Sigmoid colon (tissue), 7 donors: Measurements from ENCODE around the gene SELENOK. TPM values are rescaled to one million over a fixed set of nuclear protein-coding genes. Genes with fewer than 3 reads are reported as not detected.

Source experiments
- DNase-seq: peaks from one replicate; pipeline ENCODE4 v3.0.0-alpha.2; 2019
- H3K27ac ChIP-seq, 4 donors: fragments of 200-600 bp; sonication (generic); one replicate each; pipeline ENCODE4 v1.5.1; 2016 to 2019; ENCODE audit warnings: mild to moderate bottlenecking in 1 of 4
- H3K27me3 ChIP-seq, 3 donors: fragments of 200-600 bp; sonication (generic); one replicate each; pipeline ENCODE4 v1.5.1; 2019; ENCODE audit warnings: mild to moderate bottlenecking in 1 of 3
- H3K36me3 ChIP-seq, 4 donors: fragments of 200-600 bp; sonication (generic); one replicate each; pipeline ENCODE4 v1.5.1; 2016 to 2019
- H3K4me1 ChIP-seq, 4 donors: fragments of 200-600 bp; sonication (generic); one replicate each; pipeline ENCODE4 v1.5.1; 2017 to 2019
- H3K4me3 ChIP-seq, 4 donors: fragments of 200-600 bp; sonication (generic); one replicate each; pipeline ENCODE4 v1.5.1; 2017 to 2019; ENCODE audit warnings: mild to moderate bottlenecking in 2 of 4, moderate library complexity in 1 of 4
- H3K9me3 ChIP-seq, 4 donors: fragments of 200-600 bp in 3 of 4; sonication (generic) in 3 of 4; one replicate each; pipeline versions ENCODE4 v1.5.1 to v1.6.1; 2013 to 2019
- CTCF ChIP-seq, 4 experiments: fragments of 450-650 bp in 3 of 4; fragments of 200-600 bp in 1 of 4; IDR thresholded peaks; one replicate each; pipeline ENCODE4 v1.5.1; 2016 to 2019; ENCODE audit warnings: antibody characterized with exemption in 4 of 4, mild to moderate bottlenecking in 3 of 4, moderate library complexity in 2 of 4
- EP300 ChIP-seq, 4 donors: sonication (generic); formaldehyde crosslinking; IDR thresholded peaks; one replicate each; pipeline ENCODE4 v1.6.1; 2017; ENCODE audit warnings: antibody characterized with exemption in 4 of 4
- POLR2A ChIP-seq, 2 donors: fragments of 450-650 bp; IDR thresholded peaks; one replicate each; pipeline ENCODE4 v1.6.1; 2016; ENCODE audit warnings: antibody characterized with exemption in 2 of 2, mild to moderate bottlenecking in 2 of 2, moderate library complexity in 2 of 2
- POLR2AphosphoS5 ChIP-seq, 4 donors: sonication (generic); formaldehyde crosslinking; IDR thresholded peaks; one replicate each; pipeline ENCODE4 v1.6.1; 2017; ENCODE audit warnings: antibody characterized with exemption in 4 of 4
- WGBS, 2 donors: extraction: QIAGEN DNeasy Blood & Tissue Kit; methylation state at CpG; one replicate each; pipeline ENCODE4 v1.1.7; 2013; 5-methylcytosine and 5-hydroxymethylcytosine counted together
- intact Hi-C: fragments of 100-400 bp; cut with DNase I; formaldehyde crosslinking; loops from one replicate; pipeline ENCODE4 v1.15.1; 2023
- polyA plus RNA-seq, 3 donors: library from polyadenylated mRNA; stranded (reverse); fragments of 200-250 nt; gene quantifications; one replicate each; pipeline ENCODE4 v1.2.3, GENCODE V29; 2013
- total RNA-seq, 4 donors: library from RNA; depleted of rRNA; stranded (reverse); fragments of >200 nt; gene quantifications; one replicate each; pipeline ENCODE4 v1.1.0, GENCODE V29; 2016
- donor health status: healthy with polysubstance abuse.
- donor health status: Bipolar disorder and iron deficiency.
- donor health status: healthy.

Gene SELENOK
- total and polyA plus RNA-seq, 7 donors, result 57.2 to 173 (median 83.5) TPM

GRCh38 chr3:53885239-53885638 is 6.4 kb downstream of the SELENOK start:
- DNase-seq, result no peak
- H3K27ac ChIP-seq, result no peak overlapping the region
- H3K4me1 ChIP-seq, result peaks cover 0 to 24% (median 19%) of the 10 kb centered on the region in 4 donors
- H3K27me3 ChIP-seq, result no peaks in the 10 kb centered on the region
- intact Hi-C loops, result loop anchor here (10.0 kb wide), 1 partner anchor 390 kb away; the partner anchor contains the start of gene CACNA1D
- no peak overlapping the region for H3K4me3 ChIP-seq
- WGBS, 2 donors, result 90 to 92% methylated on average over 3 of the region's 3 CpGs
- peaks cover 4 to 52% (median 11%) of the 10 kb centered on the region in 4 donors for H3K36me3 ChIP-seq
- TF ChIP-seq EP300 (IDR thresholded peaks at IDR 0.05) (no peak), POLR2A (IDR thresholded peaks at IDR 0.05) (no peak), CTCF (IDR thresholded peaks at IDR 0.05) (no peak), POLR2AphosphoS5 (IDR thresholded peaks at IDR 0.05) (no peak)
- H3K9me3 ChIP-seq, result no peaks in the 10 kb centered on the region

DNA sequence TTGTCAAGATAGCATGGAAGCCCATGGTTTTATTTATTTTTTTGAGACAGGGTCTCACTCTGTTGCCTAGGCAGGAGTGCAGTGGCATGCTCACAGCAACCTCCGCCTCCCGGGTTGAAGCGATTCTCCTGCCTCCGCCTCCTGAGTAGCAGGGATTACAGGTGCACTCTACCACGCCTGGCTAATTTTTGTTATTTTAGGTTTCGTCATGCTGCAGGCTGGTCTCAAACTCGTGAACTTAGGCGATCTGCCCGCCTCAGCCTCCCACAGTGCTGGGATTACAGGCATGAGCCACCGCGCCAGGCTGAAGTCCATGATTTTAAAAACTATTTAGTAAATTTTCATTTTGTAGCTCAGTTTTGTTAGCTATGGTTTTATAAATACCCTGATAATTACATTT is 7.0 kb downstream of the SELENOK start:
- H3K4me1 ChIP-seq, result peaks cover 0 to 19% (median 15%) of the 10 kb centered on the region in 4 donors
- 96 to 97% methylated on average over 11 of the region's 11 CpGs for WGBS, 2 donors
- peaks cover 4 to 57% (median 11%) of the 10 kb centered on the region in 4 donors for H3K36me3 ChIP-seq
- no peaks in the 10 kb centered on the region for H3K27me3 ChIP-seq
- no peak overlapping the region for H3K4me3 ChIP-seq
- no peaks in the 10 kb centered on the region for H3K9me3 ChIP-seq
- TF ChIP-seq EP300 (IDR thresholded peaks at IDR 0.05) (no peak), POLR2A (IDR thresholded peaks at IDR 0.05) (no peak), CTCF (IDR thresholded peaks at IDR 0.05) (no peak), POLR2AphosphoS5 (IDR thresholded peaks at IDR 0.05) (no peak)
- no peak overlapping the region for H3K27ac ChIP-seq
- DNase-seq, result no peak
- intact Hi-C loops, result loop anchor here (5.0 to 10.0 kb wide), 2 partner anchors 390 to 1942 kb away; partner anchors contain the start of genes CACNA1D, PARP3 and RRP9

GRCh38 chr3:53883008-53883407 is 8.7 kb downstream of the SELENOK start:
- H3K9me3 ChIP-seq, result no peaks in the 10 kb centered on the region
- H3K27ac ChIP-seq, result no peak overlapping the region
- peaks cover 6 to 70% (median 16%) of the 10 kb centered on the region in 4 donors for H3K36me3 ChIP-seq
- 80 to 90% methylated on average over 4 of the region's 4 CpGs for WGBS, 2 donors
- TF ChIP-seq POLR2A (IDR thresholded peaks at IDR 0.05) (no peak), CTCF (IDR thresholded peaks at IDR 0.05) (no peak), EP300 (IDR thresholded peaks at IDR 0.05) (no peak)
- no peak overlapping the region for H3K4me3 ChIP-seq
- no peaks in the 10 kb centered on the region for H3K27me3 ChIP-seq
- DNase-seq, result no peak
- H3K4me1 ChIP-seq, result peaks cover 0 to 16% (median 12%) of the 10 kb centered on the region in 4 donors
- intact Hi-C loops, result loop anchor here (5.0 to 10.0 kb wide), 2 partner anchors 388 to 1941 kb away; partner anchors contain the start of genes CACNA1D, PARP3 and RRP9

DNA sequence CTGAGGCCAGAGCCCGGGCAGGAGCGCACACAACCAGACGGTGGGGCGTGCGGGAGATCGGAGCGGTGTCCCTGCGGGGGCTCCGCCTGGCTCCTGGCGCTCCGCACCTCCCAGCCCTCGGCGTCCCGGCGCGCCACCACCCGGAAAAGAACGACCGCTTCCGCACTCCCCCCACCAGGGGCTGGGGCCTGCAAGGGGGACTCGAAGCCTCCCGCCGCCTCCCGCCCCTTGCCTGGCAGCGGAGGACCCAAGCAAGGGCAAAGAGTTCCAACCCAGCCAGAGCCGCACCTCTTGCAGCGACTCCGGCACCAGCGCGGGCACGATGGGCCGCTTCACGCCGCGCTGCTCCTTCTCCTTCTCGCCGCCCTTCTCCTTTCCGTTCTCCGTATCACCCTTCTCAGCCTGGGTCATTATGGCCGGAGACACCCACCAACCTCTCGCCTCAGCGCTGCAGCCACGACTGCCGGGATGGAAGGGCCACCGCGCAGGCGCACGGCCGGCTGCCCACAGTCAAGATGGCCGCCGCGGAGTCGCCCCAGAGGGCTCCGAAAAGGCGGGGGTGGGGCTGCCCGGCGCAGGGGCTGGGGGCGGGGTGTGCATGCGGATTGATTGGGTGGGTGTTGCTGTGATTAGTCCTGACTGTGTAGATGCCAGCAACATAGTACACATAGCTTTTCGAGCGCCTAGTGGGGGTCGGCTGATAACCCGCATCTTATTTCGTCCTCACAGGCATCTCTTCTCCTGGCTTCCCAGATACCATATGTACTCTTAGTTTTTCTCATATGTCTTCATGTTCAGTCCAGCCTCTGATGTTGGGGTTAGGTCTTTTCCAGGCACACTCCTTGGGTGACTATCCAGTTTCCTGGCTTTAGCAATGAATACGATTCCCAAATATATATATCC is 9.7 kb downstream of the SELENOK start, which contains the start of gene ACTR8:
Gene ACTR8, minus strand, starts transcription at position 462 of the 903 bp plus-strand sequence. Its CDS starts 51 bp downstream, at position 411.
- H3K4me1 ChIP-seq, result peaks cover 0 to 16% (median 12%) of the 10 kb centered on the region in 4 donors
- peak within 1 kb of the TSS; percentile 70 to 87 (median 77) for H3K4me3 ChIP-seq
- H3K27ac ChIP-seq, result peak within 1 kb of the TSS; percentile 83 to 90 (median 86)
- TF ChIP-seq CTCF (IDR thresholded peaks at IDR 0.05), result peak in 1 of 4 experiments; percentile 10
- peak; percentile 68 to 86 (median 82) for TF ChIP-seq POLR2AphosphoS5 (IDR thresholded peaks at IDR 0.05)
- TF ChIP-seq POLR2A (IDR thresholded peaks at IDR 0.05), result peak in 1 of 2 donors; percentile 46
- no peak for TF ChIP-seq EP300 (IDR thresholded peaks at IDR 0.05)
- no peaks in the 10 kb centered on the region for H3K27me3 ChIP-seq
- peak; percentile 92 for DNase-seq
- WGBS, 2 donors, result 2% methylated on average over 65 of the region's 65 CpGs
- intact Hi-C loops, result loop anchor here (5.0 to 10.0 kb wide), 2 partner anchors 387 to 1940 kb away; partner anchors contain the start of genes CACNA1D, PARP3 and RRP9
- H3K36me3 ChIP-seq, result peaks cover 9 to 70% (median 27%) of the 10 kb centered on the region in 4 donors
- H3K9me3 ChIP-seq, result no peaks in the 10 kb centered on the region
